K562 (cell line): Measurements from ENCODE around the gene ARFGEF2. TPM values are rescaled to one million over a fixed set of nuclear protein-coding genes. Genes with fewer than 3 reads are reported as not detected.

ENCODE experiments used
- ATAC-seq: fragments of 200-7000 bp; cut with Tn5 transposase; 3 replicates; pipeline ENCODE4 v1.9.1; 2020; ENCODE audit warnings: moderate library complexity
- Bru-seq: library from RNA; stranded (reverse); fragments of 400-500 nt; gene quantifications from one replicate; lab custom pipeline; 2021; lab: Mats Ljungman, UMichigan
- BruChase-seq, 2 experiments: library from RNA; stranded (reverse); fragments of 400-500 nt; gene quantifications; one replicate each; lab custom pipeline; 2021; lab: Mats Ljungman, UMichigan
- BruUV-seq: library from RNA; stranded (reverse); fragments of 400-500 nt; replicated peaks from 2 replicates; lab custom pipeline; 2021; lab: Mats Ljungman, UMichigan
- CTCF ChIA-PET: fragments of 300-600 bp; formaldehyde crosslinking; extraction: SDS; loops from one replicate; lab custom pipeline; 2021; ENCODE audit warnings: low intra/inter-chr PET ratio; lab: Yijun Ruan, JAX
- POLR2A ChIA-PET: fragments of 300-600, 350-650 bp; sonication (Branson Sonifier 250); formaldehyde crosslinking; extraction: SDS; loops from one replicate; lab custom pipeline; 2021; ENCODE audit warnings: antibody characterized with exemption, inconsistent platforms; lab: Yijun Ruan, JAX
- DNase-seq, 4 experiments: peaks; one replicate each; pipeline versions ENCODE4 v3.0.0 to v3.0.0-alpha.2; 2011 to 2018; ENCODE audit warnings: low spot score in 3 of 4, mixed read lengths in 3 of 4; ENCODE audit errors: extremely low read depth in 1 of 4
- FAIRE-seq: peaks from 2 replicates; lab custom pipeline; 2011; peaks lifted over from hg19 to GRCh38; lab: Jason Lieb, UNC
- H2AFZ ChIP-seq: 2 replicates; pipeline ENCODE4 v1.6.0; 2011; ENCODE audit warnings: low read depth, low read length, control low read depth, inconsistent platforms
- H3K27ac ChIP-seq: fragments of 200-600 bp; 3 replicates; pipeline ENCODE4 v1.8.0; 2011; ENCODE audit warnings: low read depth, mild to moderate bottlenecking, control low read depth, inconsistent platforms, low read length, moderate library complexity, mixed read lengths; ENCODE audit errors: extremely low read depth
- H3K27me3 ChIP-seq, 2 experiments: fragments of 300-600 bp in 1 of 2; 2 replicates in 1 of 2; 3 replicates in 1 of 2; pipeline versions ENCODE4 v1.6.0 to v1.8.0; 2011; ENCODE audit warnings: inconsistent platforms in 2 of 2, low read length in 2 of 2, mild to moderate bottlenecking in 1 of 2, mixed read lengths in 1 of 2, moderate library complexity in 1 of 2; ENCODE audit not compliant: control insufficient read depth in 2 of 2, insufficient read depth in 2 of 2
- H3K36me3 ChIP-seq: fragments of 300-600 bp; 3 replicates; pipeline ENCODE4 v1.8.0; 2011; ENCODE audit warnings: mild to moderate bottlenecking, low read length, inconsistent platforms; ENCODE audit not compliant: control insufficient read depth, insufficient read depth
- H3K4me1 ChIP-seq, 2 experiments: fragments of 200-600 bp in 1 of 2; replicated peaks in 1 of 2; 2 replicates in 1 of 2; 3 replicates in 1 of 2; pipeline versions ENCODE4 v1.5.1 to v1.8.0; 2011; ENCODE audit warnings: inconsistent platforms in 2 of 2, low read length in 2 of 2, mild to moderate bottlenecking in 1 of 2, mixed read lengths in 1 of 2, moderate library complexity in 1 of 2; ENCODE audit not compliant: control insufficient read depth in 2 of 2, insufficient read depth in 2 of 2
- H3K4me2 ChIP-seq: 2 replicates; pipeline ENCODE4 v1.6.1; 2011; ENCODE audit warnings: low read length, control low read depth, inconsistent platforms, mixed read lengths; ENCODE audit not compliant: insufficient read depth
- H3K4me3 ChIP-seq: fragments of 200-600 bp; sonication (generic), shearing (Covaris generic); 2 replicates; pipeline ENCODE4 v1.5.1; 2016; ENCODE audit warnings: control low read depth, inconsistent platforms
- H3K79me2 ChIP-seq: fragments of 200-600 bp; 3 replicates; pipeline ENCODE4 v1.8.0; 2011; ENCODE audit warnings: low read length, inconsistent platforms; ENCODE audit not compliant: control insufficient read depth, insufficient read depth
- H3K9ac ChIP-seq, 2 experiments: 2 replicates each; pipeline versions ENCODE4 v1.6.0 to v1.6.1; 2011; ENCODE audit warnings: low read depth in 2 of 2, low read length in 2 of 2, control low read depth in 1 of 2, inconsistent platforms in 1 of 2, mild to moderate bottlenecking in 1 of 2, mixed read lengths in 1 of 2; ENCODE audit not compliant: insufficient read depth in 1 of 2
- H3K9me1 ChIP-seq: one replicate; pipeline ENCODE4 v1.6.0; 2011; ENCODE audit warnings: inconsistent platforms, mild to moderate bottlenecking, low read length, moderate library complexity; ENCODE audit not compliant: control insufficient read depth, insufficient read depth
- H3K9me3 ChIP-seq: replicated peaks from 2 replicates; pipeline ENCODE4 v1.5.1; 2011; ENCODE audit warnings: low read depth, low read length, inconsistent platforms; ENCODE audit not compliant: control insufficient read depth, insufficient read depth
- H4K20me1 ChIP-seq: replicated peaks from 2 replicates; pipeline ENCODE4 v1.6.1; 2011; ENCODE audit warnings: low read length, inconsistent platforms, mixed read lengths; ENCODE audit not compliant: control insufficient read depth, insufficient read depth
- CBFB ChIP-seq: sonication (generic); formaldehyde crosslinking; IDR thresholded peaks from 2 replicates; pipeline ENCODE4 v1.4.0; 2020; ENCODE audit warnings: mild to moderate bottlenecking, missing genetic modification reagents
- CTBP1 ChIP-seq: fragments of 450-650 bp; IDR thresholded peaks from 2 replicates; pipeline ENCODE4 v1.6.1; 2016; ENCODE audit warnings: borderline replicate concordance
- NCOA6 ChIP-seq: fragments of 450-650 bp; IDR thresholded peaks from 2 replicates; pipeline ENCODE4 v1.6.1; 2017; ENCODE audit warnings: mild to moderate bottlenecking
- NR3C1 ChIP-seq: sonication (generic); formaldehyde crosslinking; IDR thresholded peaks from 2 replicates; pipeline ENCODE4 v1.8.1; 2022; ENCODE audit warnings: missing genetic modification reagents
- SIRT6 ChIP-seq: IDR thresholded peaks from one replicate; pipeline ENCODE4 v1.6.1; 2012; ENCODE audit warnings: low read depth, mild to moderate bottlenecking, control low read depth, inconsistent platforms, low read length, moderate library complexity
- STAT5A ChIP-seq: IDR thresholded peaks from 2 replicates; pipeline ENCODE4 v1.6.1; 2012; ENCODE audit warnings: low read length, inconsistent platforms, borderline replicate concordance
- TRIM28 ChIP-seq: fragments of 450-650 bp; IDR thresholded peaks from 2 replicates; pipeline ENCODE4 v1.6.1; 2017
- ZKSCAN8 ChIP-seq: fragments of 200-800 bp; sonication (Bioruptor generic); IDR thresholded peaks from 2 replicates; pipeline ENCODE4 v1.6.1; 2016; ENCODE audit warnings: missing genetic modification characterization, missing compliant biosample characterization
- ZNF140 ChIP-seq: fragments of 250-450 bp; sonication (Bioruptor Pico); IDR thresholded peaks from 2 replicates; pipeline ENCODE4 v1.8.0; 2021; ENCODE audit warnings: moderate library complexity, mild to moderate bottlenecking, inconsistent platforms
- ZNF764 ChIP-seq: fragments of 250-450 bp; sonication (Bioruptor Pico); IDR thresholded peaks from 2 replicates; pipeline ENCODE4 v1.4.0; 2020; ENCODE audit warnings: low read depth, mild to moderate bottlenecking, moderate library complexity
- ZNF830 ChIP-seq: fragments of 250-450 bp; sonication (Bioruptor Pico); IDR thresholded peaks from 2 replicates; pipeline ENCODE4 v1.5.0; 2021; ENCODE audit warnings: mild to moderate bottlenecking
- WGBS: fragments of 100-300 bp; shearing (Covaris generic); methylation state at CpG from one replicate; pipeline ENCODE4 v1.1.6; 2016; ENCODE audit warnings: low coverage, mixed read lengths; ENCODE audit not compliant: insufficient coverage; ENCODE audit errors: missing lambda C conversion rate; 5-methylcytosine and 5-hydroxymethylcytosine counted together
- in situ Hi-C: fragments of 300-500 bp; cut with MboI; formaldehyde crosslinking; loops from 4 replicates; pipeline ENCODE4 v1.15.0; 2018; ENCODE audit warnings: inconsistent platforms, mixed read lengths
- intact Hi-C: fragments of 100-400 bp; cut with micrococcal nuclease; formaldehyde crosslinking; loops from 2 replicates; pipeline ENCODE4 v1.14.2; 2022
- long read RNA-seq, 3 experiments: library from polyadenylated mRNA in 2 of 3; library from RNA in 1 of 3; unstranded in 2 of 3; stranded (forward) in 1 of 3; transcript quantifications; one replicate each; pipeline ENCODE4 v2.0.0, GENCODE V29; 2019 to 2022
- polyA minus RNA-seq, 3 experiments: library from RNA; depleted of rRNA, polyadenylated mRNA; stranded (reverse); fragments of >200 nt; gene quantifications; 2 replicates each; pipeline ENCODE4 v1.2.3, GENCODE V29; 2011
- polyA plus RNA-seq, 8 experiments: library from polyadenylated mRNA; depleted of rRNA in 4 of 8; stranded (reverse) in 5 of 8; unstranded in 3 of 8; fragments of >200 nt; fragmentation: Nextera tagmentation in 2 of 8; fragmentation: Illumina TruSeq in 1 of 8; extraction: Ambion mirVana in 2 of 8; extraction: Trizol in 1 of 8; gene quantifications; 2 replicates each; pipeline versions ENCODE4 v1.2.1 to v1.2.3, GENCODE V29; 2011 to 2014; ENCODE audit warnings: inconsistent platforms in 1 of 8, missing spikeins in 1 of 8
- total RNA-seq, 7 experiments: library from RNA; depleted of rRNA in 6 of 7; stranded (reverse); fragments of >200 nt in 6 of 7; fragmentation: Illumina TruSeq in 2 of 7; extraction: Trizol in 2 of 7; gene quantifications; 2 replicates each; pipeline versions ENCODE4 v1.2.1 to v1.2.3, GENCODE V29; 2011 to 2021; ENCODE audit warnings: low replicate concordance in 1 of 7
- TF ChIP-seq, protein P1 (sequence below), 2 experiments: fragments of 150-350 bp in 1 of 2; IDR thresholded peaks; 2 replicates each; pipeline ENCODE4 v1.6.1; 2012 to 2016; ENCODE audit warnings: low read depth in 2 of 2, low read length in 2 of 2, mild to moderate bottlenecking in 1 of 2, moderate library complexity in 1 of 2

ARFGEF2 gene
- 31.2 and 69.0 TPM in 2 replicates for total RNA-seq (2011; cell fraction: chromatin; rRNA removed; ENCODE audit: low replicate concordance)
- 19.2 and 25.7 TPM in 2 replicates for total RNA-seq (2011; cell fraction: nucleolus; rRNA removed)
- 20.0 and 31.2 TPM in 2 replicates for total RNA-seq (2011; cell fraction: nucleoplasm; rRNA removed)
- total RNA-seq (2014; rRNA removed) (13.5 and 17.0 TPM in 2 replicates), total RNA-seq (2014; rRNA removed; fragmentation: Illumina TruSeq; extraction: Trizol) (17.8 and 18.7 TPM in 2 replicates), total RNA-seq (2015; rRNA removed; fragmentation: Illumina TruSeq; extraction: Trizol) (17.6 and 18.1 TPM in 2 replicates), total RNA-seq (2021) (16.8 and 18.8 TPM in 2 replicates), polyA plus RNA-seq (2011; rRNA removed) (10.1 and 13.5 TPM in 2 replicates), polyA plus RNA-seq (2014; fragmentation: Illumina TruSeq; extraction: Trizol) (12.7 and 13.7 TPM in 2 replicates), polyA plus RNA-seq (2014; fragmentation: Nextera tagmentation; extraction: Ambion mirVana) (1 to 10 TPM; 4.2 TPM), polyA plus RNA-seq (2014; rRNA removed) (9.1 and 9.4 TPM in 2 replicates), polyA minus RNA-seq (2011; rRNA and poly(A)+ RNA removed) (33.9 and 36.1 TPM in 2 replicates), Bru-seq, nascent RNA (percentile 73 among the genes with signal in this experiment), BruChase-seq, experiment 1, labeled RNA remaining after a 2-hour chase (percentile 79 among the genes with signal in this experiment), BruChase-seq, experiment 2, labeled RNA remaining after a 6-hour chase (percentile 82 among the genes with signal in this experiment)
- 5.8 and 7.7 TPM in 2 replicates for polyA plus RNA-seq (2011; cell fraction: cytosol; rRNA removed)
- 19.2 and 21.4 TPM in 2 replicates for polyA plus RNA-seq (2011; cell fraction: nucleus; rRNA removed)
- polyA plus RNA-seq (2012), result 9.0 and 9.8 TPM in 2 replicates
- 12.8 and 16.2 TPM in 2 replicates for polyA minus RNA-seq (2011; cell fraction: cytosol; rRNA and poly(A)+ RNA removed)
- polyA minus RNA-seq (2011; cell fraction: nucleus; rRNA and poly(A)+ RNA removed), result 11.7 and 19.5 TPM in 2 replicates
- long read RNA-seq, experiment 1, full-length matches to known transcripts, result 3 of 42 reads
- long read RNA-seq, experiment 1, partial matches to known transcripts, result 14 of 42 reads
- long read RNA-seq, experiment 1, other reads (novel, unspliced or antisense), result 25 of 42 reads
- long read RNA-seq, experiment 2, partial matches to known transcripts, result 3 of 13 reads
- long read RNA-seq, experiment 2, other reads (novel, unspliced or antisense), result 10 of 13 reads
- long read RNA-seq, experiment 3, partial matches to known transcripts, result 3 of 3 reads
- long read RNA-seq, experiment 3, other reads (novel, unspliced or antisense), result 0 of 3 reads

GRCh38 chr20:48921168-48921882, at the start of gene ARFGEF2:
TSS of gene ARFGEF2 (plus strand) at chr20:48921711. CDS start at chr20:48921890, 179 bp downstream.
- Histone ChIP-seq H3K9ac (peak within 1 kb of the TSS; percentile 93 to 98), H3K4me2 (peak within 1 kb of the TSS; percentile 94), H3K36me3 (no peaks in the 10 kb centered on the region), H3K9me3 (no peaks in the 10 kb centered on the region), H4K20me1 (no peaks in the 10 kb centered on the region), H3K27me3 (no peaks in the 10 kb centered on the region), H3K79me2 (peaks cover 45% of the 10 kb centered on the region), H3K4me1 (peaks cover 25 to 34% of the 10 kb centered on the region in 2 experiments; a peak in 4 of 5 replicates), H3K4me3 (peak within 1 kb of the TSS; percentile 76), H3K27ac (peak within 1 kb of the TSS; percentile 89), H3K9me1 (no peaks in the 10 kb centered on the region), H2AFZ (peak within 1 kb of the TSS; percentile 99)
- BruUV-seq, result no TSS peak
- CTCF ChIA-PET, result interaction anchor here (0.6 kb wide), 1 partner anchor 38 kb away, joined by 3 read pairs; no protein-coding TSS in a partner anchor
- FAIRE-seq, result peak; percentile 85
- peak; percentile 97 for DNase-seq
- intact Hi-C loops (loop anchor here (5.0 kb wide), 1 partner anchor 266 kb away; the partner anchor contains the start of gene STAU1), in situ Hi-C loops (no loop called here)
- ATAC-seq, result peak; percentile 92
- 0% methylated on average over 45 of the region's 70 CpGs for WGBS
- POLR2A ChIA-PET, result interaction anchor here (0.7 to 2.0 kb wide), 8 partner anchors 7 to 235 kb away, joined by 3 to 7 read pairs (median 4); no protein-coding TSS in a partner anchor
- TF ChIP-seq NR3C1 (CRISPR knock-in tag), result no peak
- no peak for TF ChIP-seq ZNF140 (CRISPR knock-in tag)
- TF ChIP-seq TRIM28, result peak; percentile 63
- no peak for TF ChIP-seq ZNF764 (CRISPR knock-in tag)
- no peak for TF ChIP-seq NCOA6
- no peak for TF ChIP-seq CBFB (CRISPR knock-in tag)
- TF ChIP-seq ZKSCAN8 (CRISPR knock-in tag), result no peak
- TF ChIP-seq SIRT6, result no peak
- TF ChIP-seq ZNF830 (CRISPR knock-in tag), result no peak
- TF ChIP-seq CTBP1, result peak; percentile 57; the same call in 1 of the 2 replicates
- no peak for TF ChIP-seq STAT5A
- TF ChIP-seq, protein P1, sequence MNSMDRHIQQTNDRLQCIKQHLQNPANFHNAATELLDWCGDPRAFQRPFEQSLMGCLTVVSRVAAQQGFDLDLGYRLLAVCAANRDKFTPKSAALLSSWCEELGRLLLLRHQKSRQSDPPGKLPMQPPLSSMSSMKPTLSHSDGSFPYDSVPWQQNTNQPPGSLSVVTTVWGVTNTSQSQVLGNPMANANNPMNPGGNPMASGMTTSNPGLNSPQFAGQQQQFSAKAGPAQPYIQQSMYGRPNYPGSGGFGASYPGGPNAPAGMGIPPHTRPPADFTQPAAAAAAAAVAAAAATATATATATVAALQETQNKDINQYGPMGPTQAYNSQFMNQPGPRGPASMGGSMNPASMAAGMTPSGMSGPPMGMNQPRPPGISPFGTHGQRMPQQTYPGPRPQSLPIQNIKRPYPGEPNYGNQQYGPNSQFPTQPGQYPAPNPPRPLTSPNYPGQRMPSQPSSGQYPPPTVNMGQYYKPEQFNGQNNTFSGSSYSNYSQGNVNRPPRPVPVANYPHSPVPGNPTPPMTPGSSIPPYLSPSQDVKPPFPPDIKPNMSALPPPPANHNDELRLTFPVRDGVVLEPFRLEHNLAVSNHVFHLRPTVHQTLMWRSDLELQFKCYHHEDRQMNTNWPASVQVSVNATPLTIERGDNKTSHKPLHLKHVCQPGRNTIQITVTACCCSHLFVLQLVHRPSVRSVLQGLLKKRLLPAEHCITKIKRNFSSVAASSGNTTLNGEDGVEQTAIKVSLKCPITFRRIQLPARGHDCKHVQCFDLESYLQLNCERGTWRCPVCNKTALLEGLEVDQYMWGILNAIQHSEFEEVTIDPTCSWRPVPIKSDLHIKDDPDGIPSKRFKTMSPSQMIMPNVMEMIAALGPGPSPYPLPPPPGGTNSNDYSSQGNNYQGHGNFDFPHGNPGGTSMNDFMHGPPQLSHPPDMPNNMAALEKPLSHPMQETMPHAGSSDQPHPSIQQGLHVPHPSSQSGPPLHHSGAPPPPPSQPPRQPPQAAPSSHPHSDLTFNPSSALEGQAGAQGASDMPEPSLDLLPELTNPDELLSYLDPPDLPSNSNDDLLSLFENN (IDR thresholded peaks at IDR 0.05; ENCODE audit: low read depth in 2 of 2, low read length in 2 of 2), result no peak
